ENCODE results near the gene EXOC1.

Gene EXOC1

DNA sequence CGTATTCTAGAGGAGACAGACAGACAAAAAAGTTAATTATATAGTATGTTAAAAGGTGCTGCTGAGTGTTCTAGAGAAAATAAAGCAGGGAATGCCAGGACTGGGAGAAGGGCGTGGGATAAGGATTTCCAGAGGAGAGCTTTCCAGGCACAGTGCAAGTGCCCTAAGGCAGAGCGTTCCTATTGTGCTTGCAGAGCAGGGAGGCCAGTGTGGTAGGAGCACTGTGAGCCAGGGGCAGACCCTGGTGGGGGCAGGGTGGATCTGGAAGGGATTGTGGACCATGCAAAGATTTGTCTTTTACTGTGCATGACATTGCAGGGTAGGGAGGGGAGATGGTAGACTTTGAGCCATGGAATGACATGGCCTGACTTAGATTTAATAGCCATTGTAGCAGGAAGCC, 25.8 kb downstream of the EXOC1 start:
- DNase-seq: no peak
- Histone ChIP-seq H3K27ac (ENCODE audit: insufficient read depth in 1 of 2, low read depth in 1 of 2, low read length in 2 of 2, poor library complexity in 1 of 2, severe bottlenecking in 2 of 2) (no peak overlapping the region), H3K36me3 (ENCODE audit: control insufficient read depth in 4 of 4, insufficient read depth in 4 of 4, low read length in 3 of 4) (peaks cover 13 to 46% (median 39%) of the 10 kb centered on the region in 4 experiments), H3K27me3 (replicated peaks in 2 of 5; ENCODE audit: control insufficient read depth in 4 of 5, insufficient read depth in 5 of 5, low read length in 4 of 5) (no peaks in the 10 kb centered on the region), H3K9me3 (ENCODE audit: control extremely low read depth in 1 of 5, control insufficient read depth in 4 of 5, insufficient read depth in 2 of 5, low read depth in 1 of 5, low read length in 4 of 5) (peaks cover 0 to 8% (median 2%) of the 10 kb centered on the region in 5 experiments), H3K4me3 (ENCODE audit: control insufficient read depth in 1 of 7, extremely low read depth in 1 of 7, insufficient read depth in 4 of 7, low read depth in 2 of 7, low read length in 6 of 7) (no peak overlapping the region), H3K4me1 (ENCODE audit: control extremely low read depth in 1 of 4, control insufficient read depth in 4 of 4, insufficient read depth in 4 of 4, low read length in 3 of 4) (peaks cover 0 to 5% (median 3%) of the 10 kb centered on the region in 4 experiments)
- WGBS (ENCODE audit: insufficient coverage): 100% methylated on average over 1 of the region's 3 CpGs
- ChIA-PET CTCF (interaction anchor here (1.7 to 4.7 kb wide), 2 partner anchors 12 to 69 kb away, joined by 5 to 19 read pairs; partner anchors contain the start of gene CEP135), POLR2A (interaction anchor here (0.6 kb wide), 1 partner anchor 56 kb away, joined by 3 read pairs; no protein-coding TSS in a partner anchor)

- ChIA-PET POLR2A (no interaction called here), CTCF (interaction anchor here (1.7 kb wide), 1 partner anchor 68 kb away, joined by 5 read pairs; the partner anchor contains the start of gene CEP135)
- H3K36me3 ChIP-seq (ENCODE audit: control insufficient read depth in 4 of 4, insufficient read depth in 4 of 4, low read length in 3 of 4): peaks cover 13 to 43% (median 35%) of the 10 kb centered on the region in 4 experiments
- no CpG with 5 or more reads among the region's 3 CpGs for WGBS (ENCODE audit: insufficient coverage)
- peaks cover 0 to 14% (median 9%) of the 10 kb centered on the region in 4 experiments for H3K4me1 ChIP-seq (ENCODE audit: control extremely low read depth in 1 of 4, control insufficient read depth in 4 of 4, insufficient read depth in 4 of 4, low read length in 3 of 4)
- no peak for DNase-seq
- H3K4me3 ChIP-seq (ENCODE audit: control insufficient read depth in 1 of 7, extremely low read depth in 1 of 7, insufficient read depth in 4 of 7, low read depth in 2 of 7, low read length in 6 of 7): no peak overlapping the region
- no peak overlapping the region for H3K27ac ChIP-seq (ENCODE audit: insufficient read depth in 1 of 2, low read depth in 1 of 2, low read length in 2 of 2, poor library complexity in 1 of 2, severe bottlenecking in 2 of 2)
- H3K27me3 ChIP-seq (replicated peaks in 2 of 5; ENCODE audit: control insufficient read depth in 4 of 5, insufficient read depth in 5 of 5, low read length in 4 of 5): no peaks in the 10 kb centered on the region
- peaks cover 0 to 8% (median 2%) of the 10 kb centered on the region in 5 experiments for H3K9me3 ChIP-seq (ENCODE audit: control extremely low read depth in 1 of 5, control insufficient read depth in 4 of 5, insufficient read depth in 2 of 5, low read depth in 1 of 5, low read length in 4 of 5)
Measured at GRCh38 chr4:55880652-55881280, 27.3 kb downstream of the EXOC1 start.

DNA sequence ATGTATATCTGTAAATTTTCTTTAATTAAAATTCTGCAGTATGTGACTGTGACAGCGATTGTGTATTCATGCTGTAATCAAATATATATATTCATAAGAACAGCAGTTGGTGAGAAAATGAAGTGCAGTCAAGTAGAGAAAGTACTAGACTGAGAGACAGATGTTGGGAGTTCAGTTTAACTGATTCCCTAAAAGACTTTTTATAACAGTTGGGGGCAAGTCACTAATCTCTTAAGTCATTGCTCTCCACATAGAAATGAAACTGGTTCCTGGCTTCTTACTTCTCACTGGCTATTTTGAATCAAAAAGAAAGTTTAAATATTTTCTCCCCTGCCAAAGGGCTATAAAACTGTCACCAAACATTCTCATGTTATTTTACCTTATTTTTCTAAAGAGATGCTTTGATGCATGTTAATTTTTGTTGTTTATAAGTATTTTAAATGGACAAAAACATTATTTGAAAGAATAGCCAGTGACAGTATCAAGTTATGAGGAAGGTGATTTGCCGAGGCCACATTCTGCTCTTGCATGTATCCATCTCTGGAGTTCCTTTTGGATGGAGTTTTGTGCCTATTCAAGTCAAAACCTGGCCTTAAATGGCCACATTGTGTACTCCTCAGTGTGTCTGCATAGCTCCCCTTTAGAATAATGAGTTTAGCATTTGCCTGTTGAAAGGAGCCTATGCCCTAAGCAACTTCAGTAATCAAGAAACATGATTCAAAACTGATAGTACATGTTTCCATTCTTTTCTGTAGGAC, 30.8 kb downstream of the EXOC1 start:
- Histone ChIP-seq H3K36me3 (ENCODE audit: control insufficient read depth in 4 of 4, insufficient read depth in 4 of 4, low read length in 3 of 4) (peaks cover 6 to 27% (median 21%) of the 10 kb centered on the region in 4 experiments), H3K4me1 (ENCODE audit: control extremely low read depth in 1 of 4, control insufficient read depth in 4 of 4, insufficient read depth in 4 of 4, low read length in 3 of 4) (peaks cover 0 to 17% (median 9%) of the 10 kb centered on the region in 4 experiments), H3K9me3 (ENCODE audit: control extremely low read depth in 1 of 5, control insufficient read depth in 4 of 5, insufficient read depth in 2 of 5, low read depth in 1 of 5, low read length in 4 of 5) (peaks cover 0 to 8% (median 2%) of the 10 kb centered on the region in 5 experiments), H3K4me3 (ENCODE audit: control insufficient read depth in 1 of 7, extremely low read depth in 1 of 7, insufficient read depth in 4 of 7, low read depth in 2 of 7, low read length in 6 of 7) (peak overlapping the region in 3 of 7 experiments; percentile 35 to 57 (median 44)), H3K27ac (ENCODE audit: insufficient read depth in 1 of 2, low read depth in 1 of 2, low read length in 2 of 2, poor library complexity in 1 of 2, severe bottlenecking in 2 of 2) (peak overlapping the region; percentile 25 to 67), H3K27me3 (replicated peaks in 2 of 5; ENCODE audit: control insufficient read depth in 4 of 5, insufficient read depth in 5 of 5, low read length in 4 of 5) (no peaks in the 10 kb centered on the region)
- DNase-seq: peak in 2 of 3 donors; percentile 35 to 59
- POLR2A ChIA-PET: no interaction called here
- CTCF ChIA-PET: no interaction called here
- 91% methylated on average over 1 of the region's 2 CpGs for WGBS (ENCODE audit: insufficient coverage)

- peak overlapping the region in 1 of 2 experiments; percentile 67 for H3K27ac ChIP-seq (ENCODE audit: insufficient read depth in 1 of 2, low read depth in 1 of 2, low read length in 2 of 2, poor library complexity in 1 of 2, severe bottlenecking in 2 of 2)
- H3K36me3 ChIP-seq (ENCODE audit: control insufficient read depth in 4 of 4, insufficient read depth in 4 of 4, low read length in 3 of 4): peaks cover 6 to 26% (median 20%) of the 10 kb centered on the region in 4 experiments
- WGBS (ENCODE audit: insufficient coverage): no CpG with 5 or more reads among the region's 1 CpG
Measured at GRCh38 chr4:55884851-55885219, 31.4 kb downstream of the EXOC1 start.

DNA sequence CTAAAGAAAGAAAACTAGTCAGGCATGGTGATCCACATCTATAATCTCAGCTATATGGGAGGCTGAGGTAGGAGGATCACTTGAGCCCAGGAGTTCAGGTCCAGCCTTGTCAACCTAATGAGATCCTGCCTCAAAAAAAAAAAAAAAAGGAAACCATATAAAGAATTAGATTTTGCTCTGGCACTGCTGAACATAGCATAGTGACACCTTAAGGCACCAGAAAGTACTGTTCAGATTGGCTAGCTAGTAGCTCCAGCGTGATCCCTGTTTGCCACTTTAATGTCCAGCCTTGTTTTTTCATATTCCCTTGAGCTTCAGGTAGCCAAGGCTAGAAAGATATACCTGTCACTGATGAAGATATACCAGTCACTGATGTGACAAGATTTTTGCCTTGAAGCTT, 34.1 kb downstream of the EXOC1 start:
- Histone ChIP-seq H3K4me1 (ENCODE audit: control extremely low read depth in 1 of 4, control insufficient read depth in 4 of 4, insufficient read depth in 4 of 4, low read length in 3 of 4) (peaks cover 7 to 31% (median 14%) of the 10 kb centered on the region in 4 experiments), H3K36me3 (ENCODE audit: control insufficient read depth in 4 of 4, insufficient read depth in 4 of 4, low read length in 3 of 4) (peaks cover 0 to 11% (median 5%) of the 10 kb centered on the region in 4 experiments), H3K4me3 (ENCODE audit: control insufficient read depth in 1 of 7, extremely low read depth in 1 of 7, insufficient read depth in 4 of 7, low read depth in 2 of 7, low read length in 6 of 7) (no peak overlapping the region), H3K9me3 (ENCODE audit: control extremely low read depth in 1 of 5, control insufficient read depth in 4 of 5, insufficient read depth in 2 of 5, low read depth in 1 of 5, low read length in 4 of 5) (no peaks in the 10 kb centered on the region), H3K27me3 (replicated peaks in 2 of 5; ENCODE audit: control insufficient read depth in 4 of 5, insufficient read depth in 5 of 5, low read length in 4 of 5) (no peaks in the 10 kb centered on the region), H3K27ac (ENCODE audit: insufficient read depth in 1 of 2, low read depth in 1 of 2, low read length in 2 of 2, poor library complexity in 1 of 2, severe bottlenecking in 2 of 2) (no peak overlapping the region)
- no peak for DNase-seq
- ChIA-PET POLR2A (no interaction called here), CTCF (interaction anchor here (0.8 to 2.0 kb wide), 3 partner anchors 44 to 61 kb away, joined by 3 to 9 read pairs (median 5); partner anchors contain the start of gene CEP135)
- 100% methylated on average over 1 of the region's 1 CpG for WGBS (ENCODE audit: insufficient coverage)

More at GRCh38 chr4:55884851-55885219, 31.4 kb downstream of the EXOC1 start:
- peak in 1 of 3 donors; percentile 24 for DNase-seq
- Histone ChIP-seq H3K4me1 (ENCODE audit: control extremely low read depth in 1 of 4, control insufficient read depth in 4 of 4, insufficient read depth in 4 of 4, low read length in 3 of 4) (peaks cover 0 to 17% (median 9%) of the 10 kb centered on the region in 4 experiments), H3K9me3 (ENCODE audit: control extremely low read depth in 1 of 5, control insufficient read depth in 4 of 5, insufficient read depth in 2 of 5, low read depth in 1 of 5, low read length in 4 of 5) (peaks cover 0 to 8% (median 2%) of the 10 kb centered on the region in 5 experiments), H3K27me3 (replicated peaks in 2 of 5; ENCODE audit: control insufficient read depth in 4 of 5, insufficient read depth in 5 of 5, low read length in 4 of 5) (no peaks in the 10 kb centered on the region), H3K4me3 (ENCODE audit: control insufficient read depth in 1 of 7, extremely low read depth in 1 of 7, insufficient read depth in 4 of 7, low read depth in 2 of 7, low read length in 6 of 7) (peak overlapping the region in 3 of 7 experiments; percentile 35 to 57 (median 44))
- CTCF ChIA-PET: no interaction called here
- POLR2A ChIA-PET: no interaction called here

GRCh38 chr4:55892156-55892555, 38.7 kb downstream of the EXOC1 start:
- POLR2A ChIA-PET: no interaction called here
- no CpG with 5 or more reads among the region's 2 CpGs for WGBS (ENCODE audit: insufficient coverage)
- Histone ChIP-seq H3K36me3 (ENCODE audit: control insufficient read depth in 4 of 4, insufficient read depth in 4 of 4, low read length in 3 of 4) (peaks cover 3 to 27% (median 15%) of the 10 kb centered on the region in 4 experiments), H3K9me3 (ENCODE audit: control extremely low read depth in 1 of 5, control insufficient read depth in 4 of 5, insufficient read depth in 2 of 5, low read depth in 1 of 5, low read length in 4 of 5) (no peaks in the 10 kb centered on the region), H3K4me1 (ENCODE audit: control extremely low read depth in 1 of 4, control insufficient read depth in 4 of 4, insufficient read depth in 4 of 4, low read length in 3 of 4) (peaks cover 0 to 24% (median 11%) of the 10 kb centered on the region in 4 experiments), H3K27me3 (replicated peaks in 2 of 5; ENCODE audit: control insufficient read depth in 4 of 5, insufficient read depth in 5 of 5, low read length in 4 of 5) (no peaks in the 10 kb centered on the region), H3K4me3 (ENCODE audit: control insufficient read depth in 1 of 7, extremely low read depth in 1 of 7, insufficient read depth in 4 of 7, low read depth in 2 of 7, low read length in 6 of 7) (peak overlapping the region in 1 of 7 experiments; percentile 3), H3K27ac (ENCODE audit: insufficient read depth in 1 of 2, low read depth in 1 of 2, low read length in 2 of 2, poor library complexity in 1 of 2, severe bottlenecking in 2 of 2) (peak overlapping the region; percentile 28 to 44)
- CTCF ChIA-PET: interaction anchor here (3.1 kb wide), 1 partner anchor 56 kb away, joined by 11 read pairs; the partner anchor contains the start of gene CEP135
- peak in 2 of 3 donors; percentile 28 to 53 for DNase-seq

Data from common myeloid progenitor, CD34-positive (primary cell).